Heart left ventricle (tissue), 16 donors: Measurements from ENCODE around the gene ATP5MC2. TPM values are rescaled to one million over a fixed set of nuclear protein-coding genes. Genes with fewer than 3 reads are reported as not detected.

Experiments used
- ATAC-seq, 4 donors: fragments of 200-7000 bp; cut with Tn5 transposase; one replicate each; pipeline ENCODE4 v1.9.1; 2020 to 2022; ENCODE audit warnings: moderate library complexity in 4 of 4, mild to moderate bottlenecking in 3 of 4, moderate number of reproducible peaks in 1 of 4
- DNase-seq, 5 donors: peaks; one replicate each; pipeline ENCODE4 v3.0.0-alpha.2; 2020
- H3K27ac ChIP-seq, 12 donors: fragments of 200-600 bp; sonication (generic) in 4 of 12; one replicate each; pipeline versions ENCODE4 v1.5.0 to v1.8.0; 2016 to 2022; ENCODE audit warnings: mild to moderate bottlenecking in 2 of 12
- H3K27me3 ChIP-seq, 9 donors: fragments of 200-600 bp; sonication (generic) in 2 of 9; one replicate each; pipeline versions ENCODE4 v1.5.1 to v1.8.0; 2016 to 2022; ENCODE audit warnings: mild to moderate bottlenecking in 3 of 9
- H3K36me3 ChIP-seq, 9 donors: fragments of 200-600 bp; sonication (generic) in 2 of 9; one replicate each; pipeline versions ENCODE4 v1.5.0 to v1.8.0; 2018 to 2022; ENCODE audit warnings: mild to moderate bottlenecking in 2 of 9
- H3K4me1 ChIP-seq, 12 donors: fragments of 200-600 bp; sonication (generic) in 4 of 12; one replicate each; pipeline versions ENCODE4 v1.5.0 to v1.8.0; 2016 to 2022; ENCODE audit warnings: mild to moderate bottlenecking in 3 of 12
- H3K4me3 ChIP-seq, 12 donors: fragments of 200-600 bp; sonication (generic) in 4 of 12; one replicate each; pipeline versions ENCODE4 v1.5.0 to v1.8.0; 2017 to 2022; ENCODE audit warnings: mild to moderate bottlenecking in 9 of 12, moderate library complexity in 4 of 12
- H3K9me3 ChIP-seq, 12 donors: fragments of 200-600 bp; sonication (generic) in 4 of 12; one replicate each; pipeline versions ENCODE4 v1.5.0 to v1.8.0; 2016 to 2022; ENCODE audit warnings: mild to moderate bottlenecking in 1 of 12
- CTCF ChIP-seq, 12 donors: fragments of 200-600 bp; sonication (generic) in 4 of 12; IDR thresholded peaks; one replicate each; pipeline versions ENCODE4 v1.5.0 to v1.8.0; 2018 to 2022; ENCODE audit warnings: antibody characterized with exemption in 12 of 12, mild to moderate bottlenecking in 5 of 12
- POLR2A ChIP-seq, 2 donors: fragments of 450-650 bp; IDR thresholded peaks; one replicate each; pipeline ENCODE4 v1.6.1; 2017; ENCODE audit warnings: antibody characterized with exemption in 2 of 2, mild to moderate bottlenecking in 2 of 2, moderate library complexity in 2 of 2
- WGBS, 4 donors: extraction: QIAGEN DNeasy Blood & Tissue Kit in 2 of 4; methylation state at CpG; one replicate each; pipeline versions ENCODE4 v1.1.5 to v1.1.7; 2013 to 2018; 5-methylcytosine and 5-hydroxymethylcytosine counted together
- intact Hi-C, 10 donors: fragments of 100-400 bp; cut with DNase I; formaldehyde crosslinking; loops; one replicate each; pipeline versions ENCODE4 v1.11.1 to v1.14.2; 2022
- polyA plus RNA-seq, 2 donors: library from polyadenylated mRNA; stranded (reverse); fragments of 200-250 nt; gene quantifications; one replicate each; pipeline ENCODE4 v1.2.3, GENCODE V29; 2013
- total RNA-seq, 9 donors: library from RNA; depleted of rRNA in 2 of 9; stranded (reverse); fragments of >200 nt in 2 of 9; fragmentation: NEBNext Ultra II Directional in 3 of 9; extraction: Animal tissue kit (Norgen Biotek cat#: 25700) in 3 of 9; gene quantifications; one replicate each; pipeline versions ENCODE4 v1.1.0 to v1.2.4, GENCODE V29; 2016 to 2023
- donor health status: ischemic (EF 13 %, LVEDD 7.1; RV severe dilation, severe dysfunction).
- donor health status: healthy with polysubstance abuse.
- donor health status: DM: no; HTN: yes; CAD: no.
- donor health status: DM: no; HTN: no; CAD: no.
- donor health status: ischemic (EF 25% LVEDD 6.9; RV normal size, moderate dysfunction).
- donor health status: ischemic (EF 25% LVEDD 5.7; RV mildly dilated, moderate dysfunction).
- donor health status: healthy.
- donor health status: DM: yes; HTN: yes; CAD: no.
- donor health status: ischemic (EF 35%, LVEDD 5.7; RV mildly dilated, moderate dysfunction).
- donor health status: nonischemic (EF 11% LVEDD 7.7; RV severe dilation, severe dysfunction).
- donor health status: DM: yes; HTN: yes; CAD: no.
- donor health status: PGD.
- donor health status: ischemic (EF 29% LVEDD 5.4; RV normal size, mild dysfunction).
- donor health status: nonischemic (EF 23%, LVEDD 6.1; RV moderate dilation, normal function).

ATP5MC2 gene
- total and polyA plus RNA-seq, 11 donors = 392 to 753 (median 555) TPM

GRCh38 chr12:53670308-53670707, 5.6 kb downstream of the ATP5MC2 start:
- no peak for ATAC-seq
- intact Hi-C loops = loop anchor here in 1 of 10 donors (5.0 to 10.0 kb wide), 2 partner anchors 46 to 128 kb away; partner anchors contain the start of gene ATF7
- Histone ChIP-seq H3K36me3 (peaks cover 0 to 93% (median 84%) of the 10 kb centered on the region in 9 donors), H3K27ac (peak overlapping the region in 1 of 12 donors; percentile 18), H3K4me1 (peaks cover 0 to 61% (median 19%) of the 10 kb centered on the region in 12 donors), H3K9me3 (no peaks in the 10 kb centered on the region), H3K4me3 (no peak overlapping the region), H3K27me3 (no peaks in the 10 kb centered on the region)
- DNase-seq = no peak
- 84 to 90% (median 88%) methylated on average over 7 of the region's 7 CpGs for WGBS, 4 donors
- no peak for TF ChIP-seq CTCF (IDR thresholded peaks at IDR 0.05)
- TF ChIP-seq POLR2A (IDR thresholded peaks at IDR 0.05) = no peak

- Histone ChIP-seq H3K36me3 (peaks cover 0 to 93% (median 90%) of the 10 kb centered on the region in 9 donors), H3K27me3 (no peaks in the 10 kb centered on the region), H3K27ac (peak overlapping the region in 3 of 12 donors; percentile 34 to 54 (median 34)), H3K9me3 (no peaks in the 10 kb centered on the region), H3K4me1 (peaks cover 0 to 35% (median 6%) of the 10 kb centered on the region in 12 donors), H3K4me3 (no peak overlapping the region)
- WGBS, 4 donors = 86 to 97% (median 95%) methylated on average over 2 of the region's 2 CpGs
- ATAC-seq (no peak), DNase-seq (no peak)
- TF ChIP-seq POLR2A (IDR thresholded peaks at IDR 0.05) (no peak), CTCF (IDR thresholded peaks at IDR 0.05) (no peak)
- intact Hi-C loops = no loop called here
Observed at GRCh38 chr12:53667080-53667479, 8.8 kb downstream of the ATP5MC2 start.

GRCh38 chr12:53664936-53665335, 10.9 kb downstream of the ATP5MC2 start:
- Histone ChIP-seq H3K4me3 (no peak overlapping the region), H3K9me3 (no peaks in the 10 kb centered on the region), H3K27ac (peak overlapping the region in 2 of 12 donors; percentile 5 to 34), H3K27me3 (no peaks in the 10 kb centered on the region), H3K36me3 (peaks cover 0 to 71% (median 69%) of the 10 kb centered on the region in 9 donors), H3K4me1 (peaks cover 0 to 26% (median 13%) of the 10 kb centered on the region in 12 donors)
- intact Hi-C loops = loop anchor here in 1 of 10 donors (5.0 kb wide), 1 partner anchor 38 kb away; the partner anchor contains the start of gene ATF7
- TF ChIP-seq CTCF (IDR thresholded peaks at IDR 0.05) (no peak), POLR2A (IDR thresholded peaks at IDR 0.05) (no peak)
- DNase-seq (no peak), ATAC-seq (no peak)
- WGBS, 4 donors = 72 to 78% (median 76%) methylated on average over 7 of the region's 7 CpGs

- no peak for ATAC-seq
- intact Hi-C loops = loop anchor here in 1 of 10 donors (5.0 kb wide), 1 partner anchor 37 kb away; the partner anchor contains the start of gene ATF7
- Histone ChIP-seq H3K4me3 (no peak overlapping the region), H3K4me1 (peaks cover 0 to 29% (median 19%) of the 10 kb centered on the region in 12 donors), H3K27ac (peak overlapping the region in 3 of 12 donors; percentile 9 to 34 (median 33)), H3K27me3 (no peaks in the 10 kb centered on the region), H3K9me3 (no peaks in the 10 kb centered on the region), H3K36me3 (peaks cover 0 to 64% (median 61%) of the 10 kb centered on the region in 9 donors)
- no peak for DNase-seq
- 82 to 94% (median 86%) methylated on average over 5 of the region's 5 CpGs for WGBS, 4 donors
- TF ChIP-seq CTCF (IDR thresholded peaks at IDR 0.05) (no peak), POLR2A (IDR thresholded peaks at IDR 0.05) (no peak)
Observed at GRCh38 chr12:53664191-53664590, 11.7 kb downstream of the ATP5MC2 start.
